ENCODE measurements around the gene MAP4K4.
"Not testable (repeated sequence)": the region's sequence is repeated elsewhere in the genome, so short reads cannot be mapped to it uniquely, and the experiment has no call there.

The MAP4K4 gene

GRCh38 chr2:101887328-101887727 is 189.8 kb downstream of the MAP4K4 start:
- no peak for DNase-seq

- no peak for DNase-seq
Measured at GRCh38 chr2:101889460-101890098, 192.1 kb downstream of the MAP4K4 start.

GRCh38 chr2:101892377-101892776 is 194.9 kb downstream of the MAP4K4 start:
- DNase-seq, result no peak

- DNase-seq, result no peak
Measured at GRCh38 chr2:101893681-101894381, 196.3 kb downstream of the MAP4K4 start.

GRCh38 chr2:101895039-101895438 is 197.5 kb downstream of the MAP4K4 start:
- DNase-seq, result no peak

- DNase-seq, result no peak
Measured at GRCh38 chr2:101895819-101896322, 198.4 kb downstream of the MAP4K4 start.

GRCh38 chr2:101897301-101897700 is 199.8 kb downstream of the MAP4K4 start:
- no peak for DNase-seq

- no peak for DNase-seq
Measured at GRCh38 chr2:101899265-101899664, 201.8 kb downstream of the MAP4K4 start.

GRCh38 chr2:101899871-101900270 is 202.4 kb downstream of the MAP4K4 start:
- DNase-seq, result no peak

GRCh38 chr2:101900375-101900774 is 202.9 kb downstream of the MAP4K4 start:
- no peak for DNase-seq

GRCh38 chr2:101901241-101901640 is 203.7 kb downstream of the MAP4K4 start:
- DNase-seq, result no peak

- no peak for DNase-seq
Measured at GRCh38 chr2:101902169-101902568, 204.7 kb downstream of the MAP4K4 start.

GRCh38 chr2:101904916-101905315 is 207.4 kb downstream of the MAP4K4 start:
- DNase-seq, result no peak

- DNase-seq, result no peak
Measured at GRCh38 chr2:101905746-101906336, 208.3 kb downstream of the MAP4K4 start.

GRCh38 chr2:101909760-101910159 is 212.3 kb downstream of the MAP4K4 start:
- DNase-seq, result no peak

GRCh38 chr2:101912545-101912944 is 215.0 kb downstream of the MAP4K4 start:
- DNase-seq, result no peak

- DNase-seq, result no peak
Measured at GRCh38 chr2:101921319-101921952, 223.9 kb downstream of the MAP4K4 start.

GRCh38 chr2:101921953-101922325 is 224.4 kb downstream of the MAP4K4 start:
- no peak for DNase-seq

- not testable (repeated sequence) for DNase-seq
Measured at GRCh38 chr2:101924311-101924710, 226.8 kb downstream of the MAP4K4 start.

GRCh38 chr2:101930019-101930418 is 232.5 kb downstream of the MAP4K4 start:
- no peak for DNase-seq

GRCh38 chr2:101930847-101931246 is 233.3 kb downstream of the MAP4K4 start:
- no peak for DNase-seq

- DNase-seq, result no peak
Measured at GRCh38 chr2:101931402-101931801, 233.9 kb downstream of the MAP4K4 start.

GRCh38 chr2:101935764-101936163 is 238.3 kb downstream of the MAP4K4 start:
- not testable (repeated sequence) for DNase-seq

GRCh38 chr2:101942851-101943250 is 245.3 kb downstream of the MAP4K4 start:
- DNase-seq, result no peak

All from activated CD4-positive, alpha-beta T cell treated with anti-CD3 and anti-CD28 coated beads, Interleukin-2, amount 50 U/mL, for 1 hour (primary cell).